Neural progenitor cell (in vitro differentiated cells): Measurements from ENCODE around the gene ARL15. TPM values are rescaled to one million over a fixed set of nuclear protein-coding genes. Genes with fewer than 3 reads are reported as not detected.

Source experiments
- DNase-seq: peaks from one replicate; pipeline ENCODE4 v3.0.0-alpha.2; 2016; ENCODE audit warnings: low spot score
- H2AFZ ChIP-seq: fragments of 200-600 bp; sonication (generic); replicated peaks from 2 replicates; pipeline ENCODE4 v1.6.1; 2016; ENCODE audit warnings: antibody characterized with exemption
- H3F3A ChIP-seq: fragments of 200-600 bp; sonication (generic); 2 replicates; pipeline ENCODE4 v1.6.1; 2016; ENCODE audit warnings: antibody characterized with exemption, low read depth
- H3K27ac ChIP-seq: fragments of 200-600 bp; sonication (generic); 2 replicates; pipeline ENCODE4 v1.5.1; 2016; ENCODE audit warnings: mild to moderate bottlenecking
- H3K27me3 ChIP-seq: fragments of 200-600 bp; sonication (generic); 2 replicates; pipeline ENCODE4 v1.6.1; 2016; ENCODE audit warnings: mild to moderate bottlenecking, moderate library complexity
- H3K36me3 ChIP-seq: fragments of 200-600 bp; sonication (generic); 2 replicates; pipeline ENCODE4 v1.5.1; 2016
- H3K4me1 ChIP-seq: fragments of 200-600 bp; sonication (generic); 2 replicates; pipeline ENCODE4 v1.6.1; 2016; ENCODE audit warnings: mixed run types
- H3K4me2 ChIP-seq: fragments of 200-600 bp; sonication (generic); 2 replicates; pipeline ENCODE4 v1.6.1; 2016
- H3K4me3 ChIP-seq: fragments of 200-600 bp; sonication (generic); 2 replicates; pipeline ENCODE4 v1.5.1; 2016
- H3K79me2 ChIP-seq: fragments of 200-600 bp; sonication (generic); 2 replicates; pipeline ENCODE4 v1.6.1; 2016; ENCODE audit warnings: low read depth
- H3K9ac ChIP-seq: fragments of 200-600 bp; sonication (generic); 2 replicates; pipeline ENCODE4 v1.6.1; 2016
- H3K9me3 ChIP-seq: fragments of 200-600 bp; sonication (generic); 2 replicates; pipeline ENCODE4 v1.5.1; 2016; ENCODE audit warnings: low read depth
- H4K20me1 ChIP-seq: fragments of 200-600 bp; sonication (generic); 2 replicates; pipeline ENCODE4 v1.6.1; 2016; ENCODE audit warnings: low read depth
- H3K27ac Mint-ChIP-seq: 3 replicates; pipeline ENCODE4 v1.8.0; 2021; ENCODE audit warnings: mixed read lengths
- H3K27me3 Mint-ChIP-seq: 2 replicates; pipeline ENCODE4 v1.8.0; 2022; ENCODE audit warnings: low read depth, mild to moderate bottlenecking, inconsistent platforms, moderate library complexity, mixed read lengths; ENCODE audit not compliant: insufficient read depth
- H3K36me3 Mint-ChIP-seq: 3 replicates; pipeline ENCODE4 v1.8.0; 2021; ENCODE audit warnings: mixed read lengths
- H3K4me1 Mint-ChIP-seq: 3 replicates; pipeline ENCODE4 v1.8.0; 2021; ENCODE audit warnings: mixed read lengths
- H3K4me3 Mint-ChIP-seq: 3 replicates; pipeline ENCODE4 v1.8.0; 2021; ENCODE audit warnings: mild to moderate bottlenecking, moderate library complexity, mixed read lengths
- H3K9me3 Mint-ChIP-seq: 3 replicates; pipeline ENCODE4 v1.8.0; 2020; ENCODE audit warnings: mixed read lengths
- EZH2 ChIP-seq: fragments of 200-600 bp; sonication (generic); IDR thresholded peaks from 2 replicates; pipeline ENCODE4 v1.6.1; 2017; ENCODE audit warnings: antibody characterized with exemption, mild to moderate bottlenecking, moderate library complexity
- EZH2phosphoT487 ChIP-seq: fragments of 200-600 bp; sonication (generic); IDR thresholded peaks from 2 replicates; pipeline ENCODE4 v1.6.1; 2017; ENCODE audit warnings: antibody characterized with exemption
- total RNA-seq: library from RNA; depleted of rRNA; stranded (reverse); fragments of >200 nt; gene quantifications from 2 replicates; pipeline ENCODE4 v1.2.3, GENCODE V29; 2015; ENCODE audit warnings: low replicate concordance
- TF ChIP-seq, protein P1 (sequence below): fragments of 200-600 bp; sonication (generic); IDR thresholded peaks from 2 replicates; pipeline ENCODE4 v1.5.1; 2017; ENCODE audit warnings: antibody characterized with exemption, mild to moderate bottlenecking

Gene ARL15
- total RNA-seq, 1 donor from 2014 or later = 39.1 TPM

DNA sequence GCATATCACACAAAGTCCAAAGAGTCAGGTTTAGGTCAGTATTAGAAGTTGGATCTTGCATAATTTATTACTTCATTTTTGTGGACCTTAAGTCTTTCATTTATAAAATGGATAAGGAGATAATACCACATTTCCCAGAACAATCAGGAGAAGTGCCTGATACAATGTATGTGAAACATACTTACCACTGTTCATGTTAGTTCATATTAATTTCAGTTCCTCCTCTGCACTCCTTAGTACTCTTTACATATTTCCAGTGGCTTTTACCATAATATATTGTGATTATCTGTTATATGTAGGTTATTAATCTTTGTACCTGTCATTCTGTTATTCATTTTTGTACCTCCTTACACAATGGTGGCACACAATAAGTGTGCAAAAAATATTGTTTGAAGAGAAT, 214.4 kb downstream of the ARL15 start:
- H3K27me3 Mint-ChIP-seq = no peaks in the 10 kb centered on the region
- Histone ChIP-seq H3K27me3 (no peaks in the 10 kb centered on the region), H3K4me1 (peaks cover 52% of the 10 kb centered on the region), H3K4me2 (no peak overlapping the region), H3K36me3 (no peaks in the 10 kb centered on the region), H3K27ac (no peak overlapping the region), H3K79me2 (no peaks in the 10 kb centered on the region), H3K9ac (no peak overlapping the region), H3K4me3 (no peak overlapping the region), H3F3A (peaks cover 22% of the 10 kb centered on the region), H2AFZ (no peak overlapping the region), H3K9me3 (no peaks in the 10 kb centered on the region), H4K20me1 (no peaks in the 10 kb centered on the region)
- H3K9me3 Mint-ChIP-seq = no peaks in the 10 kb centered on the region
- H3K36me3 Mint-ChIP-seq = no peaks in the 10 kb centered on the region
- no peak for DNase-seq
- TF ChIP-seq EZH2phosphoT487 (no peak), EZH2 (no peak)
- TF ChIP-seq, protein P1, sequence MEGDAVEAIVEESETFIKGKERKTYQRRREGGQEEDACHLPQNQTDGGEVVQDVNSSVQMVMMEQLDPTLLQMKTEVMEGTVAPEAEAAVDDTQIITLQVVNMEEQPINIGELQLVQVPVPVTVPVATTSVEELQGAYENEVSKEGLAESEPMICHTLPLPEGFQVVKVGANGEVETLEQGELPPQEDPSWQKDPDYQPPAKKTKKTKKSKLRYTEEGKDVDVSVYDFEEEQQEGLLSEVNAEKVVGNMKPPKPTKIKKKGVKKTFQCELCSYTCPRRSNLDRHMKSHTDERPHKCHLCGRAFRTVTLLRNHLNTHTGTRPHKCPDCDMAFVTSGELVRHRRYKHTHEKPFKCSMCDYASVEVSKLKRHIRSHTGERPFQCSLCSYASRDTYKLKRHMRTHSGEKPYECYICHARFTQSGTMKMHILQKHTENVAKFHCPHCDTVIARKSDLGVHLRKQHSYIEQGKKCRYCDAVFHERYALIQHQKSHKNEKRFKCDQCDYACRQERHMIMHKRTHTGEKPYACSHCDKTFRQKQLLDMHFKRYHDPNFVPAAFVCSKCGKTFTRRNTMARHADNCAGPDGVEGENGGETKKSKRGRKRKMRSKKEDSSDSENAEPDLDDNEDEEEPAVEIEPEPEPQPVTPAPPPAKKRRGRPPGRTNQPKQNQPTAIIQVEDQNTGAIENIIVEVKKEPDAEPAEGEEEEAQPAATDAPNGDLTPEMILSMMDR = no peak
- peaks cover 45% of the 10 kb centered on the region for H3K4me1 Mint-ChIP-seq
- H3K27ac Mint-ChIP-seq = no peak overlapping the region
- H3K4me3 Mint-ChIP-seq = no peak overlapping the region

DNA sequence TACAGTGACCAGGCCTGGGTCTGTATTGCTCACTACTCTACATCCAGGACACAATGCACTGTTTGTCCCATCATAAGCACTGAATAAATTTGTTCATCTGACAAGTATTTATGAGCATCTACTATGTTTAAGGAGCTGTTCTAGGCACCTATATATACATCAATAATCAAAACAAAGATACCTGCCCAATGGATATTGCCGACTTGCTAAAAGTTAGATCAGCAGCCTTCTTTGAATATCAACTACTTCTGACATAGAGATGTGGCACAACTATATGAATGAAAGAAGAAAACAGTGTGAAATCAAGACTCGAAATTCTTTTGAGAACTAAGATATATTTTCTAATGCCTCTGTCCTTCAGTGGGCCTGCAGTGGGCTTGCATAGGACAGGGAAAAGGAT, 215.7 kb downstream of the ARL15 start:
- peak overlapping the region; percentile 26 for H3K4me2 ChIP-seq
- H3K79me2 ChIP-seq = no peaks in the 10 kb centered on the region
- peaks cover 22% of the 10 kb centered on the region for H3F3A ChIP-seq
- H3K9me3 ChIP-seq = no peaks in the 10 kb centered on the region
- H3K36me3 ChIP-seq = no peaks in the 10 kb centered on the region
- Mint-ChIP-seq H3K27ac (no peak overlapping the region), H3K9me3 (no peaks in the 10 kb centered on the region), H3K4me1 (peaks cover 41% of the 10 kb centered on the region), H3K36me3 (no peaks in the 10 kb centered on the region), H3K4me3 (no peak overlapping the region), H3K27me3 (no peaks in the 10 kb centered on the region)
- no peak for DNase-seq
- H3K9ac ChIP-seq = no peak overlapping the region
- no peak for TF ChIP-seq EZH2phosphoT487
- TF ChIP-seq, protein P1 = no peak
- TF ChIP-seq EZH2 = no peak
- H3K4me1 ChIP-seq = peaks cover 52% of the 10 kb centered on the region
- no peak overlapping the region for H2AFZ ChIP-seq
- H4K20me1 ChIP-seq = no peaks in the 10 kb centered on the region
- H3K27ac ChIP-seq = peak overlapping the region; percentile 74
- H3K4me3 ChIP-seq = no peak overlapping the region
- H3K27me3 ChIP-seq = no peaks in the 10 kb centered on the region

DNA sequence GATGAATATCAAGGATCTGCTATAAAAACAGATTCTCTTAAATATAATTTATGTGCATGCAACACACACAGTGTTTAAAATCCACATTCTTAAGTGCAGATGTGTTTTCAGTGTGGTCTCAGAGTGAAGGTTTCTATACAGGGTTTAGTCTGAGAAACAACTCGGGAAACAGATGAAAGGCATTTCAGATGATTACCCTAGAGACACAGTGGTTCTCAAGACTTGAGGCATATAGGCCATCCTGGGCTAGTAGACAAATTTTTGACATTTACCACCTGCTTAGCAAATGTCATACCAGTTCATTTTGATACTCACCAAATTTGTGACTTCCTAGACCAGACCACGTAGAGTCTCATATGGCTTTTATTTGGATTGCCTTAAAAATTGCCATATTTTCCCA, 216.5 kb downstream of the ARL15 start:
- Histone ChIP-seq H3K27ac (no peak overlapping the region), H3F3A (peaks cover 22% of the 10 kb centered on the region), H4K20me1 (no peaks in the 10 kb centered on the region), H3K36me3 (no peaks in the 10 kb centered on the region), H2AFZ (no peak overlapping the region), H3K79me2 (no peaks in the 10 kb centered on the region), H3K4me2 (no peak overlapping the region), H3K4me3 (no peak overlapping the region), H3K9ac (no peak overlapping the region), H3K9me3 (no peaks in the 10 kb centered on the region), H3K27me3 (no peaks in the 10 kb centered on the region), H3K4me1 (peaks cover 43% of the 10 kb centered on the region)
- DNase-seq = no peak
- no peak for TF ChIP-seq EZH2phosphoT487
- TF ChIP-seq EZH2 = no peak
- TF ChIP-seq, protein P1 = no peak
- Mint-ChIP-seq H3K4me3 (no peak overlapping the region), H3K36me3 (no peaks in the 10 kb centered on the region), H3K27ac (no peak overlapping the region), H3K4me1 (peaks cover 33% of the 10 kb centered on the region), H3K9me3 (no peaks in the 10 kb centered on the region), H3K27me3 (no peaks in the 10 kb centered on the region)
